Left renal cortex interstitium (tissue), 4 donors: ENCODE results near the gene KCTD11. TPM values are rescaled to one million over a fixed set of nuclear protein-coding genes. Genes with fewer than 3 reads are reported as not detected.

Experiments used
- DNase-seq, 4 donors: peaks; one replicate each; pipeline ENCODE4 v3.0.0-alpha.2; 2013; ENCODE audit warnings: low read depth in 4 of 4, low spot score in 2 of 4, missing footprints in 1 of 4
- polyA plus RNA-seq, 4 donors: library from polyadenylated mRNA; unstranded; fragments of 120-200 nt; gene quantifications; one replicate each; pipeline ENCODE4 v1.2.1, GENCODE V29; 2013; ENCODE audit not compliant: insufficient read length in 4 of 4

KCTD11 gene
- 10 to 100 TPM; 11.2 to 13.9 (median 12.5) TPM for polyA plus RNA-seq

DNA sequence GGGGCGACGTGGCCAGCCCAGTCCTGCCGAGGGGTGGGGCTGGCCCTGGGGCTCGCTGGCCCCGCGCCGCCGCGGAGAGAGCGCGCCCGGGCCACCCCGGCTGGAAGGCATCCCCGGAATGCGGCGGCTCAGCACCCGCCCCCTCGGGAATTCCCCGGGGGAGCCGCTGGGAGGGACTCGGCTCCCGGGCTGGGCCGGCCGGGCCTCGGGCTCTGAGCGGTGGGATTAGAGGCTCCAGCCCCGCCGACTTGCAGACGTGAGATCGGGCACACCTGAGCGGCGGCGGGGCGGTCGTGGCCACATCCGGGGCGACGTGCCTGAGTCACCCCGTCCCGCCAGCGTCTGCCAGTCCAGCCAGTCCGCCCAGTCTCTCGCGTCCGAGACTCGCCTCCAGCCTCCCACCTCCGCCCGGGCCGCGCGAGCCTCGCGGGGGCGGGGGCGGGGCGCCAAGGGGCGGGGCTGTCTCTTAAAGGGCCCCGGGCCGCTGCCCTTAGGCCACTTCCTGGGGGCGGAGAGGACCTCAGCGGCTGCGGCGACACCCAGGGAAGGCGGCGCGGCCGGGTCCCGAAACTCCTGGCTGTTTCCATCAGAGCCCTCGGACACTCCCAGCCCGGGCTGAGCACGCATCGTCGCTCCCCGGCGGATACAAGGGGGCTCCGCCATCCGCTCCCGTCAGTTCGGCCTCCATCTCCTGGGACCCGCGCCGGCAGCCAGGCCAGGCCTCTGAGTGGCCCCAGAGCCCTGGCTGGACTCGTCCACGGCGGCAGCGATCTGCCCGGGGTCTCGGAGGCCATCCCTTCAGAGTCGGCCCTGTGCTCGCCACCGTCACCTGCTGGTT, at the start of gene KCTD11:
KCTD11 (plus strand) TSS at position 498 of the 838 bp plus-strand sequence.
- peak; percentile 55 to 77 (median 67) for DNase-seq

GRCh38 chr17:7304179-7304578, 47.8 kb upstream of the KCTD11 start:
- no peak for DNase-seq

- peak; percentile 99 to 100 (median 100) for DNase-seq
Observed at GRCh38 chr17:7306911-7307685, 44.9 kb upstream of the KCTD11 start, which contains the start of gene EIF5A. EIF5A (plus strand) TSS chr17:7307628; CDS start chr17:7309636, 2,008 bp downstream.

GRCh38 chr17:7307686-7308624, 44.0 kb upstream of the KCTD11 start:
- no peak for DNase-seq

DNA sequence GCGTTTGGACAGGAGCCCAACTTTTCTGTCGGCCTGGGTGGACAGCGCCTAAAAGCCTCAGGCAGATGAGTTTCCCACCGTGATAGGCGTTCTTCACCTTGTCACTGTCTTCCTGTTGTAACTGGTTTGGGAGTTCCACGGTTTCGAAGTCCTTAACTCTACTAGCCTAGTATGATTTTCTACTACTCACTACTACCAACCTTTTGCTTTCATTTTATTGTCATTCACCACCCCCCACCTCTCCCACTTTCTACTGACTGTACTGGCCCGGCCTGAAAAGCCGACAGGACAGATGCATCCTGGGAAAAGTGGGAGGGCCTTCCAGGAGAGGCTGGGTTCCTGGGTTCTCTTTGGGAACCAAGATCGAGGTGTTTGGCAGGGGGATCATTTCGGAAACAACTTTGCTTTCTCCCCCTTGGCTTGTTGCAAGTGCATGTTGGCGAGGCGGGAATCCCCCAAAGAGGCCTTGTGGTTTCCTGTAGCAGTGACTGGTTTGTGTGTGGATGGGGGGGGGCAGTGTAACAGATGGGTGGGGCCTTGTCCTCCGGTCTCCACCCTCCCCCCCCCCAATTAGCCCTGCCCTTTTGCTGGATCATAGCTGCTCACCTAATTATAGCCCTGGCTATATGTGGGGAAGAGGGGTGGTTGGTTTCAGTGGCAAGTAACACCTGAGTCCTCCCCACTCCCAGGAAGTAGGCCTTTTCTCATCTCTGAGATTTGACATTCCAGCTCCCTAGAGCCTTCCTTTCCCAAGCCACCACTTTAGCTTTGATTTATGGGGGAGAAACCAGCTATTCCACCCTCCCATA, 43.1 kb upstream of the KCTD11 start:
- DNase-seq = peak in 1 of 4 donors; percentile 66

DNA sequence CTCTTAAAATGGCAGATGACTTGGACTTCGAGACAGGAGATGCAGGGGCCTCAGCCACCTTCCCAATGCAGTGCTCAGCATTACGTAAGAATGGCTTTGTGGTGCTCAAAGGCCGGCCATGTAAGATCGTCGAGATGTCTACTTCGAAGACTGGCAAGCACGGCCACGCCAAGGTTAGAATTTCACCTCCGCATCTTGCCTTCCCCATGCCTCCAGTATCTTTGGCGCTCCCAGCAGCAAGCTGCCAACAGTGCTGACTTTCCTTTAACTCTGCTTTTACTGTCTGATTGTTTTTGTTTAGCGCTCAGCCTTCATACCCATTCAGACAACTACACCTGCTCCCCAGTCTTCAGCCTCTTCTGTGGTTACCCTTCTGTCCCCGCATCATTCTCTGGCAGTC, 42.3 kb upstream of the KCTD11 start:
- DNase-seq = no peak

- DNase-seq = no peak
Observed at GRCh38 chr17:7311110-7311705, 40.8 kb upstream of the KCTD11 start.

GRCh38 chr17:7312432-7313087, 39.4 kb upstream of the KCTD11 start:
- DNase-seq = no peak

DNA sequence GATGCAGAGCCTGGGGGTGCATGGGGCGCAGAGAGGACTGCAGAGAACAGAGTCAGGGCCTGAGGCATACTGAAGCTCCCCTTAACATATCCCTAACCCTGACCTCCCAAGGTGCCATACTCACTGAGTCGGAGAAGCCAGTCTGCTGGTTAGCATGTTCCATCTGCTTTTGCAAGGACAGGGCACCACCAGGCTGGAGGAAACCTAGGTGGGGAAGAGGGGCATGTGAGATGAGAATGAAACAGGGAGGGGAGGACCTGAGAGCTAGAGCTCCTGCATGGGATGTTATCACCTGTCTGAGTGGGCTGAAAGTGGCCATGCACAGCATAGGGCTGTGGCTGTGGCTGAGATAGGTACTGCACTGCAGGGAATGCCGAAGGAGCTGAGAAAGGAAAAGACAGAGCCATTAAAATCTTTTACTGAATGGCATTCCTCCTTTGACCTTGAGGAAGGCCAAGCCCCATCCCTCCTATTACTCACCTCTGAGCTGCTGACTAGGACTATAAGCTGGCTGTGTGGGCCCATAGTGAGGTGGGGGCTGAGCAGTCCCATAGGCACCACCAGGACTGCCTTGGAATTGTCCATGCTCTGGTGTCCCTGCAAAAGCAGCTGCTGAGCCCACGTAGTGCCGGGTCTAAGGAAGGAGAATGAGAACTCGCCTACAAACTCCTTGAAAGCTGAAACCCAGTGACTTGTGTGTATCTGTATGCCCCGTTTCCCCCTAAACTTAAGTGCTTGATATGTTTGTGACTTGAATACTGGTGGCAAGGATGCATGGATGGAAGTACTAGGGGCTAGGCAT, 38.7 kb upstream of the KCTD11 start:
- DNase-seq = no peak

DNA sequence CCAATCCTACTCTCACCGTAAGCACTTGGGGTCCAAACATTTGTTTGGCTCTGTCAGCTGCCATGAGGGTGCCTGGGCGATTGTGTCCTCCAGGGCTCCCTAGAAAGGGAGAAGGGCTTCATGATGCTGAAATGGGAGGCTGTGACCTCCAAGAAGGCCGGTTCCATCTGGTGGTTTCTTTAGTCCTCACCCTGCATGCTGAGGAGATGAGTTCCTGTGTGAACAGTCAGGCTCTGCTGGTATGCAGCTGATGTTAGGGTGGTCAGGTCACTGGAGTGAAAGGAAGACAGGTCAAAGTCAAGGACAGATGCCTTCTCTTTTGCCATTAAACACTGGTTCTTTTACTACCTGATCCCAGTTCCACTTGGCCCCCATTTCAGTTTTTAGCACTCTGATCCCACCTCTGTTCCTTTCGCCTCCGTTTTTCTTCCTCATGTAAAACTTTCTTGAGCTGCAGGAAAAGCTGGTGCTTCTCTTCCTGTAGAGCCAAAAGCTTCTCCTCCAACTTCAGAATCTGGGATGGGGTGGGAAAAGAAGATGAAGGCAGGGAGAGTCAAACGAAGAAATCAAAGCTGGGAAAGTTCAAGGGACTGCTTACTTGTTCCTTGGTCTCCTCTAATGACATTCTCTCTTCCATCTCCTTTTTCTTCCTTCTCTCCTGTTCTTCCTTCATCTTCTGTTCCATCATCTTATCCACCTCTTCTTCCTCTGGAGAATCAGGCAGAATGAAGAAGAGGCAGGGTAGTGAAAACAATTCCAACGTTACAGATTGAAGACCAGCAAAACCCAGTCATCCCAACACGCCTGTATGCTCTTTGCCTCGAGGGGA, 37.9 kb upstream of the KCTD11 start:
- no peak for DNase-seq

GRCh38 chr17:7314719-7315569, 37.0 kb upstream of the KCTD11 start, which contains the start of gene GPS2:
GPS2 (minus strand) TSS chr17:7315360; CDS start chr17:7315052, 308 bp downstream.
- DNase-seq = peak in 2 of 4 donors; percentile 69 to 77

GRCh38 chr17:7315570-7316235, 36.3 kb upstream of the KCTD11 start:
- no peak for DNase-seq

GRCh38 chr17:7317161-7317803, 34.7 kb upstream of the KCTD11 start:
- DNase-seq = no peak

DNA sequence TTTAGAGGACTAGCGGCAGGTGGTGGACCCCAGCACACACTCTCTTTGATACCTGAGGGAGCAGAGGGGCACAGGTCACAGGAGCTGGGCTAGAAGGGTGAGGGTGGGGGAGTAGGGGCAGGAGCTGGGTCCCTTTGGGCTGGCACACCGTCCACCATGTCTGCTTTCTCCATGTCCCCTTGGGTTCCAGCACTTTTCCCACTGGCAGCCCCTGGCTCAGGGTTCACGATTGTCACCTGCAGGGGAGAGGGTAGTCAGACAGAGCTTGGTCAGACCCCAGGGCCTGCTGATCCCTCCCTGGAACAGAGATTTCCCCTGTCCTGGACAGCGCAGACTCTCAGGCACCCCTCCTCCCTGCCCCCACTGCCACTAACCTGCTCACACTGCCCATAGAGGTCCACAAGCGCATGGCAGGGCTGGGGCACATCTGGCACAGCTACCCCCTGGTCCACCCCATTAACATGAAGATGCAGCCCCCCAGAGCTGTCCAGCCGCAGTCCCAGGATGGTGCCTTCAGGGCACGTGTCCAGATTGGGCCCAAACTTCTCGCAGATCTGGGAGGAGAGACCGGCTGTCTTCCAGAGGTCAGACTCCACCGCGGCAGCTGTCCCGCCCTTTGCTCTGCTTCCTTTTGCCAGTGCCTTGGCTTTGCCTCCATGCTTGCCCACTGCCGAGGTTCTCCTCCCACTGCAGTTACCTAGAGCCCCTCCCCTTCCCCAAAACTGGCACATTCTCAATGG, 33.7 kb upstream of the KCTD11 start:
- DNase-seq = no peak
